Measurements from ENCODE around the gene AK3.

DNA sequence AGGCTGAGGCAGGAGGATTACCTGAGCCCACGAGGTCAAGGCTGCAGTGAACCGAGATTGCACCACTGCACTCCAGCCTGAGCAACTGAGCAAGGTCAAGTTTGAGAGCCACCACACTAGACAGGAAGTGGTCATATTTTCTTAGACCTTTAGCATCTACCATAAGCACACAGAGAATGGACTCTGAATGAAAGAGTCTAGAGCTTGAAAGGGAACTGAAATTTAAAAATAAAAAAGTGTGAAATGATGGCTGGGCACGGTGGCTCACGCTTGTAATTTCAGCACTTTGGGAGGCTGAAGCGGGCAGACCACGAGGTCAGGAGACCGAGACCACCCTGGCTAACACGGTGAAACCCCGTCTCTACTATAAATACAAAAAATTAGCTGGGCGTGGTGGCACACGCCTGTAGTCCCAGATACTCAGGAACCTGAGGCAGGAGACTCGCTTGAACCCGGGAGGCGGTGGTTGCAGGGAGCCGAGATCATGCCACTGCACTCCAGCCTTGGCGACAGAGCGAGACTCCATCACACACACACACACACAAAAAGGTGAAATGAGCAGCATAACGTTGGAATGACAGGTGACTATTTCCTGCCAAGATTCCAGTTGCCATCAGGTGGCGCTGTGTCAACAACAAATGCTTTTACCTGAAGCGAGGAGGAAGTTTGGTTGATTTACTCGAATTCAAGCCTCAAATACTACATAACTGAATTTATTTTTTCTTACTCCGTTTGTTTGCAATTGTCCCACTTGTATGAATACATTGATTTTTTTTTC, 21.3 kb upstream of the AK3 start:
- TF ChIP-seq, protein P1, sequence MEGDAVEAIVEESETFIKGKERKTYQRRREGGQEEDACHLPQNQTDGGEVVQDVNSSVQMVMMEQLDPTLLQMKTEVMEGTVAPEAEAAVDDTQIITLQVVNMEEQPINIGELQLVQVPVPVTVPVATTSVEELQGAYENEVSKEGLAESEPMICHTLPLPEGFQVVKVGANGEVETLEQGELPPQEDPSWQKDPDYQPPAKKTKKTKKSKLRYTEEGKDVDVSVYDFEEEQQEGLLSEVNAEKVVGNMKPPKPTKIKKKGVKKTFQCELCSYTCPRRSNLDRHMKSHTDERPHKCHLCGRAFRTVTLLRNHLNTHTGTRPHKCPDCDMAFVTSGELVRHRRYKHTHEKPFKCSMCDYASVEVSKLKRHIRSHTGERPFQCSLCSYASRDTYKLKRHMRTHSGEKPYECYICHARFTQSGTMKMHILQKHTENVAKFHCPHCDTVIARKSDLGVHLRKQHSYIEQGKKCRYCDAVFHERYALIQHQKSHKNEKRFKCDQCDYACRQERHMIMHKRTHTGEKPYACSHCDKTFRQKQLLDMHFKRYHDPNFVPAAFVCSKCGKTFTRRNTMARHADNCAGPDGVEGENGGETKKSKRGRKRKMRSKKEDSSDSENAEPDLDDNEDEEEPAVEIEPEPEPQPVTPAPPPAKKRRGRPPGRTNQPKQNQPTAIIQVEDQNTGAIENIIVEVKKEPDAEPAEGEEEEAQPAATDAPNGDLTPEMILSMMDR (IDR thresholded peaks at IDR 0.05; ENCODE audit: low read length), result peak; percentile 80
- no peak for TF ChIP-seq EZH2phosphoT487 (IDR thresholded peaks at IDR 0.05; ENCODE audit: low read length)
